Heart left ventricle (tissue), 13 donors: Measurements from ENCODE around the gene DSP.

Experiments used
- CTCF ChIP-seq, 12 donors: fragments of 200-600 bp; sonication (generic) in 4 of 12; IDR thresholded peaks; one replicate each; pipeline versions ENCODE4 v1.5.0 to v1.8.0; 2018 to 2022; ENCODE audit warnings: antibody characterized with exemption in 12 of 12, mild to moderate bottlenecking in 5 of 12
- POLR2A ChIP-seq, 2 donors: fragments of 450-650 bp; IDR thresholded peaks; one replicate each; pipeline ENCODE4 v1.6.1; 2017; ENCODE audit warnings: antibody characterized with exemption in 2 of 2, mild to moderate bottlenecking in 2 of 2, moderate library complexity in 2 of 2
- donor health status: ischemic (EF 13 %, LVEDD 7.1; RV severe dilation, severe dysfunction).
- donor health status: DM: no; HTN: yes; CAD: no.
- donor health status: DM: no; HTN: no; CAD: no.
- donor health status: ischemic (EF 25% LVEDD 6.9; RV normal size, moderate dysfunction).
- donor health status: ischemic (EF 25% LVEDD 5.7; RV mildly dilated, moderate dysfunction).
- donor health status: ischemic (EF 35%, LVEDD 5.7; RV mildly dilated, moderate dysfunction).
- donor health status: nonischemic (EF 11% LVEDD 7.7; RV severe dilation, severe dysfunction).
- donor health status: DM: yes; HTN: yes; CAD: no.
- donor health status: PGD.
- donor health status: ischemic (EF 29% LVEDD 5.4; RV normal size, mild dysfunction).
- donor health status: nonischemic (EF 23%, LVEDD 6.1; RV moderate dilation, normal function).

GRCh38 chr6:7532821-7533220, 8.7 kb upstream of the DSP start:
- TF ChIP-seq CTCF (IDR thresholded peaks at IDR 0.05) (no peak), POLR2A (IDR thresholded peaks at IDR 0.05) (no peak)
